Fibroblast of lung (primary cell): ENCODE results near the gene PLEKHA4.

Source experiments
- CTCF ChIP-seq, 2 donors: IDR thresholded peaks in 1 of 2; conservative IDR thresholded peaks in 1 of 2; 1 replicate in 1 of 2; 2 replicates in 1 of 2; pipeline ENCODE4 v1.5.1; 2011 to 2012; ENCODE audit warnings: low read length in 2 of 2, control low read depth in 1 of 2, inconsistent platforms in 1 of 2, low read depth in 1 of 2, mild to moderate bottlenecking in 1 of 2
- EZH2 ChIP-seq: IDR thresholded peaks from 2 replicates; pipeline ENCODE4 v1.5.1; 2012; ENCODE audit warnings: low read length, control low read depth, mild to moderate bottlenecking; ENCODE audit errors: missing control alignments

GRCh38 chr19:48837687-48838086 lies 30.7 kb downstream of the PLEKHA4 start:
- TF ChIP-seq EZH2 (no peak), CTCF (conservative IDR thresholded peaks at IDR 0.05 in 1 of 2, IDR thresholded peaks at IDR 0.05 in 1 of 2; ENCODE audit: low read depth in 1 of 2, low read length in 2 of 2) (no peak)
